ENCODE results near the gene CTBP1. TPM values are rescaled to one million over a fixed set of nuclear protein-coding genes. Genes with fewer than 3 reads are reported as not detected.

The CTBP1 gene
- total RNA-seq, 1 experiment from 2014 or later = 223 TPM

- peaks cover 20% of the 10 kb centered on the region for H4K20me1 ChIP-seq (ENCODE audit: low read length)
- peak overlapping the region; percentile 46 for H3K27ac ChIP-seq (ENCODE audit: low read length)
- H3K27me3 ChIP-seq (ENCODE audit: low read length) = no peaks in the 10 kb centered on the region
- intact Hi-C loops (cut with micrococcal nuclease) = no loop called here
- ATAC-seq = peak; percentile 10
- H3F3A ChIP-seq (ENCODE audit: low read length, unreplicated experiment) = no peaks in the 10 kb centered on the region
- TF ChIP-seq CTCF (conservative IDR thresholded peaks at IDR 0.05; ENCODE audit: low read depth, low read length) (no peak), EZH2phosphoT487 (IDR thresholded peaks at IDR 0.05; ENCODE audit: borderline replicate concordance, low read length) (no peak), EZH2 (IDR thresholded peaks at IDR 0.05; ENCODE audit: low read length, unreplicated experiment) (no peak)
- H3K79me2 ChIP-seq (ENCODE audit: low read length) = peaks cover 56% of the 10 kb centered on the region
- peak; percentile 30 for DNase-seq
- TSS peak; percentile 47 for BruUV-seq (replicated peaks)
- peak overlapping the region; percentile 98 for H3K4me2 ChIP-seq (ENCODE audit: low read length)
- CTCF ChIA-PET = no interaction called here
- POLR2A ChIA-PET (ENCODE audit: unreplicated experiment) = no interaction called here
- H3K4me3 ChIP-seq (ENCODE audit: low read length) = peak overlapping the region; percentile 97
- no peak overlapping the region for H2AFZ ChIP-seq (ENCODE audit: low read length)
- no peaks in the 10 kb centered on the region for H3K9me2 ChIP-seq (replicated peaks; ENCODE audit: low read length)
- peaks cover 20% of the 10 kb centered on the region for H3K4me1 ChIP-seq (ENCODE audit: insufficient read depth, low read length)
- no peaks in the 10 kb centered on the region for H3K9me3 ChIP-seq (ENCODE audit: low read length)
- no peaks in the 10 kb centered on the region for H3K36me3 ChIP-seq (ENCODE audit: low read depth, low read length)
- peak overlapping the region; percentile 94 for H3K9ac ChIP-seq (ENCODE audit: low read length)
Measured at GRCh38 chr4:1290165-1290977, 41.4 kb upstream of the CTBP1 start.

- Histone ChIP-seq H3K9ac (ENCODE audit: low read length) (peak within 1 kb of the TSS; percentile 94), H4K20me1 (ENCODE audit: low read length) (peaks cover 20% of the 10 kb centered on the region), H3K4me1 (ENCODE audit: insufficient read depth, low read length) (peaks cover 20% of the 10 kb centered on the region), H2AFZ (ENCODE audit: low read length) (peak within 1 kb of the TSS; percentile 87), H3K4me3 (ENCODE audit: low read length) (peak within 1 kb of the TSS; percentile 97), H3K79me2 (ENCODE audit: low read length) (peaks cover 49% of the 10 kb centered on the region), H3K27me3 (ENCODE audit: low read length) (no peaks in the 10 kb centered on the region), H3K9me3 (ENCODE audit: low read length) (no peaks in the 10 kb centered on the region), H3K9me2 (replicated peaks; ENCODE audit: low read length) (no peaks in the 10 kb centered on the region), H3K27ac (ENCODE audit: low read length) (peak within 1 kb of the TSS; percentile 55), H3F3A (ENCODE audit: low read length, unreplicated experiment) (no peaks in the 10 kb centered on the region), H3K4me2 (ENCODE audit: low read length) (peak within 1 kb of the TSS; percentile 98), H3K36me3 (ENCODE audit: low read depth, low read length) (no peaks in the 10 kb centered on the region)
- TSS peak; percentile 91 for BruUV-seq (replicated peaks)
- ATAC-seq (peak; percentile 98), DNase-seq (peak; percentile 94)
- intact Hi-C loops (cut with micrococcal nuclease) = loop anchor here (5.0 kb wide), 1 partner anchor 58 kb away; the partner anchor contains the start of gene UVSSA
- no peak for TF ChIP-seq CTCF (conservative IDR thresholded peaks at IDR 0.05; ENCODE audit: low read depth, low read length)
- TF ChIP-seq EZH2 (IDR thresholded peaks at IDR 0.05; ENCODE audit: low read length, unreplicated experiment) = no peak
- no peak for TF ChIP-seq EZH2phosphoT487 (IDR thresholded peaks at IDR 0.05; ENCODE audit: borderline replicate concordance, low read length)
- ChIA-PET POLR2A (ENCODE audit: unreplicated experiment) (no interaction called here), CTCF (no interaction called here)
Measured at GRCh38 chr4:1289207-1290164, 40.6 kb upstream of the CTBP1 start, which contains the start of gene MAEA. Gene MAEA, plus strand, starts transcription at chr4:1289891. Its CDS starts 23 bp downstream, at chr4:1289914.

Data from PC-3 (cell line).